Activated effector memory CD4-positive, alpha-beta T cell treated with Interleukin-2 at 50 U/mL for 16 hours (primary cell): ENCODE results near the gene CD84.
"Not testable (repeated sequence)": the region's sequence is repeated elsewhere in the genome, so short reads cannot be mapped to it uniquely, and the experiment has no call there.

Experiments
- DNase-seq: peaks from one replicate; pipeline ENCODE4 v3.0.0-alpha.2; 2020

The CD84 gene, protein sequence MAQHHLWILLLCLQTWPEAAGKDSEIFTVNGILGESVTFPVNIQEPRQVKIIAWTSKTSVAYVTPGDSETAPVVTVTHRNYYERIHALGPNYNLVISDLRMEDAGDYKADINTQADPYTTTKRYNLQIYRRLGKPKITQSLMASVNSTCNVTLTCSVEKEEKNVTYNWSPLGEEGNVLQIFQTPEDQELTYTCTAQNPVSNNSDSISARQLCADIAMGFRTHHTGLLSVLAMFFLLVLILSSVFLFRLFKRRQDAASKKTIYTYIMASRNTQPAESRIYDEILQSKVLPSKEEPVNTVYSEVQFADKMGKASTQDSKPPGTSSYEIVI

DNA sequence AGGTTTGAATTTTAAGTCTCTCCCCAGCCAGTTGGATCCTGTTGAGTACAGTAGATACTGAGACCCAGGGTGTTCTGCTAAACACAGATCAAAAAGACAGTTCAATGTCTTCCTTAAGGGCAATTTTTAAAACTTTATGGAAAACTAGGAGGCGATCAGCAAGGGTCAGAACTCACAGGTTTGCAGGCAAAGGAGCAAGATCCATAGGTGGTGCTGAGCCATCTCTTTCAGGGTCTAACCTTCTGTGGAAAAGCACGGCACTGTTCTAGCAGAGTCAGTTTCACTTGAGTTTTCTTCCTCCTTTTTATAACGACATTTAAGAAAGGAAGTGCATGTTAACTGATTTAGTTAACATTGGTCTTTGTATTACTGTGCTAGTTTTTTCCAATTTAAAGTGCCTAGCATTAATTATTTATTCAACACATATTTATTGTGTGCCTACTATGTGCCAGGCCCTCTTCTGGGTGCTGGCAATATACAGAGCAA, at the start of gene CD84:
Gene CD84, minus strand, starts transcription at position 281 of the 486 bp plus-strand sequence. Its CDS starts 59 bp downstream, at position 222.
- no peak for DNase-seq

DNA sequence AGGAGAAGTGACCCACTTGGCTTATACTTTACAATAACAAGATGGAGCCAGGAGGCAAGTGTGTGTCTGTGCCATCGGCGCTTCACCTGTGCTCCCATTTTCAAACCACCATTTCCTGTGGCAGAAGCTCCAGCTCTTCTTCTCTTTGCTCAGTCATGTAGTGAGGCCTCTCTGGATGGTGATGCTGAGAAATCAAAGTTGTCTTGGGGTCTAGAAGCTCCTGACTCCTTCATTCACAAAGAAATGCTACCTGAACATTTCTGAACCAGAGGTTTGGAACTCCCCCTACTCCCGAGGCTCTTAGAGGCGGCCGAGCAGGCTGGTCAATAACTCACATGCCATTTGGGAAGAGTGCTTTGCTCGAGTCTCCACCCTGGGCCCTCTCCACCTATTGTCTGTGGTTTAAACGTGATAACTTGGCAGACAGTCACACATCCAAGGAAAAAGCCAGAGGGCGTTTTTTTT, 49.5 kb upstream of the CD84 start:
- DNase-seq = no peak

DNA sequence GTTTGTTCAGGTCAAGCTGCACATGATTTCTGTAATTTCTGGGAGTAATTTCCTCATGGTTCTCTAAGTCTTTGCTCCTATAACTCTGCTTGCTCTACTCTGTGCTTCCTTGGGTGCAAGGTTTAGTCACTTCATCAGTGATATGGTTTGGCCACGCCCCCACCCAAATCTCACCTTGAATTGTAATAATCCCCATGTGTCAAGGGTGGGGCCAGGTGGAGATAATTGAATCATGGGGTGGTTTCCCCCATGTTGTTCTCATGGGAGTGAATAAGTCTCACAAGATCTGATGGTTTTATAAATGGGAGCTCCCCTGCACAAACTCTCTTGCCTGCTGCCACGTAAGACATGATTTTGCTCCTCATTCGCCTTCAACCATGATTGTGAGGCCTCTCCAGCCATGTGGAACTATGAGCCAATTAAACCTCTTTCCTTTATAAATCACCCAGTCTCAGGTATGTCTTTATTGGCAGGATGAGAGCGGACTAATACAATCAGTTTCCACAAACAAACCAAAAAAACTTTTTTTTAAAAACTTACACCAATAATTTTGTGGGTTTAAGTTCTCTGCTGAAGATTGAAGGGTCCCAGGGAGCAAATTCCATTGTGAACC, 48.5 kb upstream of the CD84 start:
- not testable (repeated sequence) for DNase-seq

DNA sequence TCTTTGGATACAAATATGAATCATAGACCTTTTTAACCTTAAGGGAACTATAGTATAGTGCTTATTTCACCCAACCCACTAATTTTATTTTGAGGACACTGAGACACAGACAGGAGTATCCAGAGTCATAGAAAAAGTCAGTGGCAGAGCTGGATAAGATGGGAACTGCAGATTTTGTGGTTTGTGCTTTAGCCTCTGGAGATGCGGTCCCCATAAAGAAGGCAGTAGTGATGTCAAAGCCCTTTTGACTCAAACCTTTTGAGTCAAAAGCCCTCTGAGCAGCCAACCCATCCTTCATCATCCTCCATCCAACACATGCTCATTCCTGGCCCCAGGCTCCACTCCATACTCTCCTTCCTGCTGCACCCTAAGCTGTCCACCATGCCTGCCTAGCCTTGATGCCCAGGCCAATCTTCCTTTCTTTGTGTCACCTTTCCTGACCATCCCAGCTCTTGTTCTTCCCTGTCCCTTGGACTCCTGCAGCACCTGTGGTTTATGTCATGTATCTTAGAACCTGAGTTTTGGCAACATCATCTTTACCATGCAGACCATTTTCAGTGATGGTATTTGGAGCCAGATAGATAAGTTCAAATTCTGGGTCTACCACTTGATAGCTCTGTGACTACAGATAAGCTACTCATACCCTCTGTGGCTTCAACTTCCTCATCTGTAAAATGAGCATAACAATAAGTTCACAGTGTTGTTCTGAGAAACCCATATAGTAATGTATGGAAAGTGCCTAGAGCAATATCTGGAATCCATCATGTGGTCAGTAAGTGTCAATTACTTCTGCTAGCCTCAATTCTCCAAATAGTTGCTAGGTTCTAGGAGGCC, 47.4 kb upstream of the CD84 start:
- no peak for DNase-seq

DNA sequence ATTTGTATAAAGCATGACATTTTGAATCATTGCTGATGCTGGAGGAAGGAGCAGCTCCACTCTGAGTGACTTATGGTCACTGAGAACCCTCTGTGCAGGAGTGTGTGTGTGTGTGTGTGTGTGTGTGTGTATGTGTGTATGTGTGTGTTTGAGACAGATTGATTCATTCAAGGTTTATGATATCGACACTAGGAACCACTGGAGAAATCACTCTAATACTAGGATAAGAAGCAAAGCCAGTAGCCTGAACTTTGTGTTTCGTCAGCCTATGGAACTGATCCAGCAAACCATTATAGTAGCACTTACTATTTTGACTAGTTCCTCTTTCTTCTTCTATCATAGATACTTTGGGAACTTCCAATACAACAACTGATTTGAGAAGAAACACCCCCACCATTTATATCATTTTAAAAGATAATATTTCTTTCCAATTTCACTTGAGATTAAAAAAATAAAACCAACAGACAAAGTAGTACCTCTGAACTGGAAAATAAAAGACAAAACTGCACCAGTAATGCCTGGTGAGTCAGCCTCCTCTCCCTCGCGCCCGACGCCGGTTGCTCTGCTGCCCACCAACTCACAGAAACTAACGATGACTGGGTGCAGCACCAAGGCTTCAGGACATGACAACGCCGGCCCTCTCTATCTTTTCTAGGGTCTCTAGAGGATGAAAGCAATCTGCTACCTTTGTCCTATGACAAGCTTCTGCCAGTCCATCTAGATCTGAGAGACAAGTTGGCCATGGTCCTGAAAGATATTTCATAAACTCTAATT, 46.6 kb upstream of the CD84 start:
- DNase-seq = peak; percentile 38

DNA sequence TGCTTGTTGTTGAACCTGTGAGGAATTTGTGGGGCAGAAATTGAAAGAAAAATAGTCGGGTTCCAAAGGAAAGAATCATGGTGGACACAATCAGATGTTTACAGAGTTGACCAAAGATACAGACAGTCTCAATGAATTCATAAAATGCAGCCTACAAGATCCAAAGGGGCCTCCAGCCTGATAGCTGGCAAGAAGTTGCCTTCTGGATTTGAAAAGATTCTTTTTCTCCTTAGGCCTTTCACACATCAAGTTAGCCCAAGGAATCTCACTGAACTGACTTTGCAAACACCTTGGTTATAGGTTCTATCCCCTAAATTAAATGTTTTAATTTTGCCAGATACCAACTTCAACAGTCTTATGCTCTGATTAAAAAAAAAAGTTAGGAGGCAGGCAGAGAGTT, 46.0 kb upstream of the CD84 start:
- DNase-seq = no peak

DNA sequence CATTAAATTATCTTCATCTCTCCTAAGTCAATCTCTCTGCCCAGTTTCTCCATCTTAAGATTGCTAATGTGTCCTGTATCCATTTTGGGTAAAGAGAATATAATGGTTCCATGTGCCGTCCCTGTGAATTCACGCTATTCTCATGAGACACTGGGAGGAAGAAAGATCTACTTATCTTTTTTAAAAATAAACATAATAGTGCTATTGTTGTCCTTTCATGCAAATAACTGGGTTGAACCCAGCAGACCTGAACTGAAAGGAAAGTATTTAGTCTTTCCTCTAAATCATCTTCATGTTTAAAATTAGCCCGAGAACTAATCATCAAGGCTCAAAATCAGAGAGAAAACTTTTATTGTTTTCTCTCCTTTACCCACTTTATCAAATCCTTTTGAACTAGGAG, 45.2 kb upstream of the CD84 start:
- no peak for DNase-seq

DNA sequence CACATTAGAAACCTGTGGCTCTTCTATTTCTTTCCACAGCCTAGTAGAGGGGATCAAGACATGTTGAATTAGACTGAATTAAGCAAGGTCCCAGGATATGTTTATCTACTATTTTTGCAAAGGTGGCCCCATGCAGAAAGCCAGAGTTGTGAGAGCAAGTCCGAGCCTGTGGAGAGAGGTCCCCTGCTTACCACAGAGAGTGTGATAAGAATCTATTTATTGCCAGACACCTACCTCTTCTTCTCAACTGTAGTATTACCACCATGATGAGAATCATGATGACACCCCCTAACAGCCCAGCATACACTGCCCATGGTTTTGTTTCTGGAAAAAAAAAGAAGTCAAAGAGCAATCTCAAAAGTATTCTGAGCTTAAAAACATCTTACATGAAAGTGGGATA, 44.6 kb upstream of the CD84 start:
- DNase-seq = no peak

DNA sequence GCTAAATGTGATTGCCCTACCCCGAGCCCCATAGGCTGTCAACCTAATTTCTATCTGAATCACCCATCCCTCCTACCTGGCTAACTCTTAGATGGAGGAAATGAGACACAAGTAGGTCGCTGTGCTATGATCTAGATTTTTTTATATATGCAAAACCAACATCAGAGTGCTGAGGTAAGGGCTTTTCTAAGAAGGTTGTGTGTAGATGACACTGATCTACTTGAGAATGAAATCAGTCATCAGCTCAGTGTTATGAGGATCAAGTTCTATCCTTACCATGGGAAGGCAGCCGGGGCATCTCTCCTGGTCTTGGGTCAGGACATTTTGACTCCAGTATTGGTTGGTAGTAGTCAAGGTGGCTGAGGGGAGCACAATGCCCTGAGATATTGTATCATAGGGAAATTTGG, 43.9 kb upstream of the CD84 start:
- no peak for DNase-seq

DNA sequence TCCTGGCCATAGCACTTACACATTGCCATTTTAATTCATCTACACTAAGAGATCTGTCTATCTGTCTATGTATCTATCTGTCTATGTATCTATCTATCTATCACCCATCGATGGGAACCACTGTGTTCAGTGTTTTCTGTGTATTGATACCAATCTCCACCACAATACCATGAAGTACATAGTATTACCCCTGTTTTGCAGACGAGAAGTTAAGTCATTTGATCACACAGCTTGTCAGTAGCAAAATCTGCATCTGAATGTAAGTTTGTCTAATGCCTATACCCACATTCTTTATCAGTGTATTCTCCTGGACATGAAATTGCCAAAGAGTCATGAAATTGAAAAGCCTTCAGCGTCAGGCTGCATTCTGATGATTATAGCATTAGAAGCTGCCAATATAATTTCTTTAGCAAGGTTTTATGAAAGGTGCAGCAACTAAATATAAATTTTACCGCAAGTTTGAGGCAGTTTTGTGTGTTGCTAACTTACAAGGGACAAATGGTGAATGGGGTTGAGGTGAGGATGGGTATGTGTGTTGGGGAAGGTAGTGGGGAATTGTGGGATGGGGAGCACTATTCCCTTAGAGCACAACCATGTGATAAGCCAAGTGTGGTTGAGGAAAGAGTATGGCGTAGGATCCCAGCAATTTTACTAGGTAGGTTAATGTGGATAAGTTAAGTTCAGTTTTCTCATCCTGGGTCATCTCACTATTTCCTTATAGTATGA, 43.4 kb upstream of the CD84 start:
- DNase-seq = no peak

DNA sequence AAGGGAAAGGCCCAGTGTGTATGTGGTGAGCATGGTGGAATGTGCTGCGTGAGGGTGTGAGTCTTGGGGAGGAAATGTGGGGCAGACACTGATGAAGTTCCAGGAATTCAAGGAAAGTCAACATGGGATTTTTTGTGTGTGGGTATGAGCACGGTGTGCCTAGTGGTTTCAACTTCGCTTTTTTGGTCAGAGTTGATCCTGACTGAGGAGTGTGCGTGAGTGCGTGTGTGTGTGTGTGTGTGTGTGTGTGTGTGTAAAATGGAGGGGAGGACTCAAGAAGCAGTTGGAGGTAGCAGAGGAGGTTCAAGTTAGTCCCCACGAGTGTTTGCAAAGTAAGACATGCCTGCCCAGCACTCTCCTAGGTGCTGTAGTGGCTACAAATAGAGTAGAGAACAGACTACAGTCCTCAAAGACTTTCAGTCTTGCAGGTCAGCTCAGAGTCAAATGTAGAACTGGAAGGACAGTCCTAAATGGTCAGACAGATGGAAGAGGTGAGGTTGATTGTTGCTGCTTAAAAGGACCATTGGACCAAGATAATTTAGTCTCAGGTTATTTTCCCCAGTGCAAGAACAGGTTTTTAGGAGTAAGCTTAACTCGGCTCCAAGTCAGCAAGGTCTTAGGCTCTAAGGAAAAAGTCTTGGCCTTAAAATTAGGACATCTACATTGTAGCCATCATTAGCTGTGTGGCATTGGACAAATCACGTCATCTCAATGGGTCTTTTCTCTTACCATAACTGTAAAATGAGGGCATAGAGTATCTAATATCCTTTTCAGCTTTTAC, 42.5 kb upstream of the CD84 start:
- no peak for DNase-seq

DNA sequence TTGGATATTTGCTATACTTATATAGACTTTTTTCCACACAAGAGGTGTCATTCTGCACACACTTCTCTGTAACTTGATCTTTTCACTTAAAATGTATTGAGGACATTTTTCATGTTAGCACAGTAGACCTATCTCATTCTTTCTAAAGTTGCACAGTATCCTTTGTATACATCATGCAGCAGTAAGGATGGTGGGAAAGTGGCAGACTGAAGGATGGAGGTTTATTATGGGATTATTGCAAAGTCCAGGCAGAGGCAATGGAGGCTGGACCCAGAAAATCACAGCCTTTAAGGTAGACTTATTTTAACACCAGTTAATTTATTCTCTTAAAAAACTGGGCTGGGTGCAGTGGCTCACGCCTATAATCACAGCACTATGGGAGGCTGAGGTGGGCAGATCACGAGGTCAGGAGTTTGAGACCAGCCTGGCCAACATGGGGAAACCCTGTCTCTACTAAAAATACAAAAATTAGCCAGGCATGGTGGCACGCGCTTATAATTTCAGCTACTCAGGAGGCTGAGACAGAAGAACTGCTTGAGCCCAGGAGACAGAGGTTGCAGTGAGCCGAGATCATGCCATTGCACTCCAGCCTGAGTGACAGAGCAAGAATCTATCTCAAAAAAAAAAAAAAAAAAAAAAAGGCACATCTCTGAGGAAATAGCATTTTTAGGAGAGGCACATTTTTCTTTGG, 41.8 kb upstream of the CD84 start:
- DNase-seq = no peak

DNA sequence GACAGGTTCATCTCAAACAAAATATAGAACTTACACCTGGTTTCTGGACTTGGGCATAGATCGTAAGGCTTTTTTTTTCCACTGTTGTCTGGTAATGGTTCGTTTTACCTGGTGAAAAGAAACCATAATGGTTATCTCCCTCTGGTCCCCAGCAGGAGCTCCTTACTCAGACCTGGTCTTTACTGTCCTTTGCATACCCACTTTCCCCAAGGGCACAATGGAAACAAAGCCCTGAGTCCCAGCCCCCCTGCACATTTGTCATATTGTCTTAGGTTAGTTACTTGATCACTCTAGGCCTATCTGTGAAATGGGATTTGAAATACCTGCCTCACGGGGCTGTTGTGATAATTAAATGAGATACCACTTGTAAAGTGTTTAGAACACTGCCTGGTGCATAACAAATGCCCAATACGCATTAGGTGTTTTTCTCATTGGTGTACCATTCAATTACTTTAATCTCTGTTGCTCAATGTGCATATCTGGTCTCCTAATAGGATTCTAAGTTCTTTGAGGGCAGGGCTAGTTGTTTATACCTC, 40.5 kb upstream of the CD84 start:
- DNase-seq = no peak

DNA sequence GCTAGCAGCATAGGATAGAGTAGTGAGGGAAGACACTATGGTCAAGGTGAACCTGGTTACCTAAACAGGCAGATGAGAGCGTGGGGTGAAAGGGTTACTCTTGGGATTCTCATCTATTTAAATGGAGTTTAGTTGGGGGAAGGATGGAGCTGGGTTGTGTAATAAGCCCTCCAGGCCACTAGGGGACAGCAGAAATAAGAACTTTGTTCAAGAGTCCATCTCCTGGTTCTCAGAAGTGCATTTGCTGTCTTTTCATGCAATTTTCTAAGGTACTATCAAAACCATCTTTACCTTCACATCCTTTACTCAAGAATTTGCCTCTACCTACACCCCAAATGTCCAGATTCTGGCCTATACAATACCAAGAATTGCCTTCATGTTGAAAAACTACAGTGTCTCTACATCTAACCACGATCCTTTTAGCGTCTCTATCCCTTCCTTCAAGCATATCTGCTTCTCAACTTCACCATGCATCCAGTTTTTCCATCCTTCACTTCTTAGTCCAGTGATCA, 39.5 kb upstream of the CD84 start:
- no peak for DNase-seq

DNA sequence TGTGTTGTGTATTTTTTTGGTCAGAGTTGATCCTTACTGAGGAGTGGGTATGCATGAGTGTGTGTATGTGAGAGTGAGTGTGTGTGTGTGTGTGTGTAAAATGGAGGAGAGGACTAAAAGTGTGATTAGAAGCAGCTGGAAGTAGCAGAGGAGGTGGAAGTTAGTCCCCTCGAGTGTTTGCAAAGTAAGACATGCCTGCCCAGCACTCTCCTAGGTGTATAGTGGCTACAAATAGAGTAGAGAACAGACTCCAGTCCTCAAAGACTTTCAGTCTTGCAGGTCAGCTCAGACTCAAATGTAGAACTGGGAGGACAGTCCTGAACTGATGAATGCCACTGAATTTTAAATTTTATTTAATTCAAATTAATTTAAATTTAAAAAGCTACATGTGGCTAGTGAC, 39.0 kb upstream of the CD84 start:
- DNase-seq = no peak

DNA sequence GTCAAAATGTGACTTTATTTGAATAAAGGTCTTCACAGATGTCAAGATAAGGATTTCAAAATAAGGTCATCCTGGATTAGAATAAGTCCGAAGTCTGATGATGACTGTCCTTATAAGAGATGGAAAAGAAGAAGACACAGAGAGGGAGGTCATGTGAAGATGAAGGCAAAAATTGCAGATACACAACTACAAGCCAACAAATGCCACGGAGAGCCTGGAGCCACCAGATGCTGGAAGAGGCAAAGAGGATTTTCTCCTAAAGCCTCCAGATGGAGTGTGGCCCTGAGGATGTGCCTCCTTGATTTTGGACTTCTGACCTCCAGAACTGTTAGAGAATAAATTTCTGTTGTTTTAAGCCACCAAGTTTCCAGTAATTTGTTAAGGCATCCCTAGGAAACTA, 36.4 kb upstream of the CD84 start:
- DNase-seq = no peak

DNA sequence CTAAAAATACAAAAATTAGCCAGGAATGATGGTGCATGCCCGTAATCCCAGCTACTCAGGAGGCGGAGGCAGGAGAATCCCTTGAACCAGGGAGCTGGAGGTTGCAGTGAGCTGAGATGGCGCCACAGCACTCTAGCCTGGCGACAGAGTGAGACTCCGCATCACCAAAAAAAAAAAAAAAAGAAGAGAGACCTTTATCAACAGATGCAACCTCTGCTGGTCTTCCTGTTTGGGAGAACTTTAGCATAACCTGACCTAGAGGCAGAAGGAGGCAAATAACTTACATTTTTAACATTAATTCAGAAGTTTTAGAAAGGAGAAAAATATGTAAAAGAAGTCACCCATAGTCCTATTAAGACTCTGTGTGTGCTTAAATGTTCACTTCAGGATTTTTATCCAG, 35.1 kb upstream of the CD84 start:
- no peak for DNase-seq

DNA sequence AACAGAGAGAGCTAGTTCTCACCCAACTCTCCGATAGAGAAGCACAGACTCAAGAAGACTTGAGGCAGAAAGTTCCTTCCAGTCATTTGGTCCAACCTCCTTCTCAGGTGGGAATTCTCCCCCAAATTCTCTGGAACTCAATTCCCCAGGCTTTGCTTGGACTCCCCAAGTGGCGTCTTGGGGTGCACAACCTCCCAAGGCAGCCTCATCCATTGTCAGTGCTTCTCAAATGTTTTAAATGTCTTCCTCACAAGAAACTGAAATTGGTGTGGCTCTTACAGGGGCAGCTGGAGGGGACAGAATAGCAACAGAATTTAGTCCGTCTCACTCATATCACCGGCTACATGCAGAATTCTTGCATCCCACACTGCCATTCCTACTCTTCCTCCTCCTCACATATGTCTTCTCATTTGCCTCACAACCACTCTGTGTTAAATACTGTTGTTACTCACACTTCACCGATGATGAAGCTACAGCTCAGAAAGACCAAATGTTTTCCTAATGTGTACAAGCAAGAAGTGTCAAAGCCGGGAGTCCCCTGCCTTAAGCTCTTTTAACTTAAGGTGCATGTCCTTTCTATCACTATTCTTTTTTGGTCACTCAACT, 33.4 kb upstream of the CD84 start:
- DNase-seq = no peak

DNA sequence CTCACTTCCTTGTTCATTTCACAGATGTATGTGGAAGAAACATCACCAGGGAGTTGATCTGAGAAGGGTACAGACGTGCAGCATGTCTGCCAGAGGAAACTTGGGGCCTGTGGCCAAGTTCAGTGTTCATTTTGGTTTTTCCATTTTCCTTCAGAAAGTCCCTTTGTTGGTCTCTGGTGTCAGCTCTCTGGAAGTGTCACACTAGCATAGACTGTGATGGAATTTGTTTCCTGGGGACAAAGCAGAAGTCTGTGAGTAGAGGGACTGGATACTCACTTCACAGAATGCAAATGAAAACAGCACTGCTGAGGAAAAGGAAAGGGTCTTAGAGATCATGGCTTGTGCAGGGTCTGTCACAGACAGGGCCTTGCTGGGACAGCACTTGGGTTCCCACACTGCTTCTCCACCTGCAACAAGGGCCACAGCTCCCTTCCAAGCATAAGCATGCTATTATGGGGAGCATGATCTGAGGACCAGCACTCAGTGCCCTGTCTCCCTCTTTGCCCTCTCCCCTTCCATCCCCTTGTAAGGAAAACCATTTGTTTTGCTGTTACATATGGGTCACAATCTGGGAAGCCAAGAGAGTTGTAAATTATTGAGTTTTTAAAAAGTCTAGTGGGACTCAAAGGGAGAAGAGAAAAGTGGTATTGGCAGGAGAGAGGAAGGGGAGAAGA, 31.4 kb upstream of the CD84 start:
- no peak for DNase-seq
